Measurements from ENCODE around the gene KCNC1.

GRCh38 chr11:17711836-17712235 lies 22.7 kb upstream of the KCNC1 start:
- TF ChIP-seq CTCF (IDR thresholded peaks at IDR 0.05) (no peak), POLR2A (IDR thresholded peaks at IDR 0.05) (no peak)

Data from thyroid gland (tissue), 4 donors.